Measurements from ENCODE around the gene GHRHR.

The GHRHR gene

DNA sequence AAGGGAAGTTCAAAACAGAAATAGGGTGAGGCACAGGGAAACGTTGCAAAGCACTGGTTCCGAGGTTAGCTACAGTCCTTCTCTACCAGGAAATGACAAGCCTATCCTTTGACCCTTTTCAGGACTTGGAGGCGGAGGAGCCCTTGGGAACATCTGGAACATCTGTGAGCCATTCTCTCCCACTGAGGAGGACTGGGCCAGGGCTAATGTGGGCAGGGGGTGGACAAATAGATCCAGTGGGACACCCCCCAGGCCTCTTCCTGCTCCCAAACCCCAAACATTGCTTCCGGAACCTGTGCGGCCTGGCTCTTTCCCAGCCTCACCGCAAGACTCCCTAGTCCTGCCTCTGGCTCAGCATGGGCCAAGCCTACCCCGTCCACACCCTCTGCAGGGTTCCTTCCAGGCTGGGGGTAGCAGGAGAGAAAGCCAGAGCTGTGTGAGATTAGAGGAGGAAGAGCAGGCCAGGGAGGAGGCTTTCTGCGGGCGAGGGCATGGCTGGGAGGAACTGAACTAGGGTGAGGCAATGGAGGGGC lies 36.5 kb downstream of the GHRHR start:
- DNase-seq (ENCODE audit: low spot score) = no peak
- no peak overlapping the region for H3K4me3 ChIP-seq
- TF ChIP-seq CTCF (IDR thresholded peaks at IDR 0.05) = no peak
- H3K27ac ChIP-seq = no peak overlapping the region

DNA sequence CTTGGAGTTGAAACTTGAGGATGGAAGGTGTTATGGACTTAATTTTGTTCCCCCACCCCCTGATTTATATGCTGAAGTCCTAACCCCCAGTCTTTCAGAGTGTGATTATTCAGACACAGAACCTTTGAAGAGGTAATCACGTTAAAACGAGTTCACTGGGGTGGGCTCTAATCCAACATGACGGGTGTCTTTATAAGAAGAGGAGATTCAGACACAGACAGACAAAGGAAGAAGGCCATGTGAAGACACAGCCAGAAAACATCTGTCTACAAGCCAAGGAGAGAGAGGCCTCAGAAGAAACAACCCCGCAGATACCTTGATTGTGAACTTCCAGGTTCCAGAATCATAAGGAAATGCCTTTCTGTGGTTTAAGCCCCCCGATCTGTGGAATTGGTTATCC lies 37.0 kb downstream of the GHRHR start:
- DNase-seq (ENCODE audit: low spot score) = no peak
- H3K27ac ChIP-seq = no peak overlapping the region
- TF ChIP-seq CTCF (IDR thresholded peaks at IDR 0.05) = no peak
- no peak overlapping the region for H3K4me3 ChIP-seq

- H3K27ac ChIP-seq = no peak overlapping the region
- DNase-seq (ENCODE audit: low spot score) = no peak
- TF ChIP-seq CTCF (IDR thresholded peaks at IDR 0.05) = no peak
- H3K4me3 ChIP-seq = no peak overlapping the region
Observed at GRCh38 chr7:31002256-31002655, 38.5 kb downstream of the GHRHR start.

- no peak for DNase-seq (ENCODE audit: low spot score)
- no peak for TF ChIP-seq CTCF (IDR thresholded peaks at IDR 0.05)
- H3K4me3 ChIP-seq = no peak overlapping the region
- no peak overlapping the region for H3K27ac ChIP-seq
Observed at GRCh38 chr7:31003097-31003496, 39.3 kb downstream of the GHRHR start.

DNA sequence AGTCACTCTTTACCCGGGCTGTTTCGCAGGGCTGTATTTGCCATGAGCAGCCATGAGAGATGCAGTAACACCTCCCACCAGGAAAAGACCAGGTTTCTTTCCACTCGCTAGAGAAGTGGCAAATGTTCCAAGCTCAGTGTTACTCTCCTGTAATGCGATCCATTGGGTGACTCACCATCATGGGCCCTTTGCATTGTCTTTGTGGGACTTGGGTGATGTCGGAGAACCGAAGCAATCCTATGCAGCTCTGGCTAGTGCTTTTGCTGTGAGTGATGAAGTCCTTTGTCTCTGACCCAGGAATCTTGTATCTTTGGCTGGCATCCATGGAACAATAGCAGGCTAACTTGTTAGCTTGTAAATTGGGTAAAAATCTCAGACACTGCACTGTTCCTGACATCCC lies 40.0 kb downstream of the GHRHR start:
- no peak for DNase-seq (ENCODE audit: low spot score)
- Histone ChIP-seq H3K4me3 (no peak overlapping the region), H3K27ac (no peak overlapping the region)
- no peak for TF ChIP-seq CTCF (IDR thresholded peaks at IDR 0.05)

DNA sequence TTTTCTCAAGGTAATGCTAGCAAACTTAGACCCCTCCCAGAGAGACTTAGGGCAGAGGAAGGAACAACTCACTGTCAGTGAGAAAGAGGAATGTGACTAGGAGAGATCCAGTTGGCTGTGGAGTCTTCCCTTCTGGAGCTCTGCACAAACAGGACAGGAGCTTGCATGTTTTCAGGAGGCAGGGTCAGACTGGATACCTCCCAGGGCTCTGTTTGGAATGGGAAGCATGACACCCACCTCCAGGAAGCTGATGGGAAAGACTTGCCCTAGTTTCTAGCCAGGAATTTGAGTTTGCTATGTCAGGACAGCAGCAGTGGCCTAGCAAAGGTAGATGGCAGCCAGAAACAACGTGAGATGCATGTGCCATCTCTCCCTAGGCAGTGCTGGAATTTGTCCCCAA lies 40.6 kb downstream of the GHRHR start:
- no peak for TF ChIP-seq CTCF (IDR thresholded peaks at IDR 0.05)
- no peak for DNase-seq (ENCODE audit: low spot score)
- Histone ChIP-seq H3K4me3 (no peak overlapping the region), H3K27ac (no peak overlapping the region)

- Histone ChIP-seq H3K27ac (no peak overlapping the region), H3K4me3 (no peak overlapping the region)
- no peak for TF ChIP-seq CTCF (IDR thresholded peaks at IDR 0.05)
- no peak for DNase-seq (ENCODE audit: low spot score)
Observed at GRCh38 chr7:31006857-31007256, 43.1 kb downstream of the GHRHR start.
